ENCODE results near the gene GAN. TPM values are rescaled to one million over a fixed set of nuclear protein-coding genes. Genes with fewer than 3 reads are reported as not detected.

Gene GAN
- total and polyA plus RNA-seq, 9 of the 15 experiments (the other 6 are each of a cell fraction or from before 2014, with no cell fraction given), result 0.83 to 15.1 (median 5.2) TPM

- TF ChIP-seq, protein P1, sequence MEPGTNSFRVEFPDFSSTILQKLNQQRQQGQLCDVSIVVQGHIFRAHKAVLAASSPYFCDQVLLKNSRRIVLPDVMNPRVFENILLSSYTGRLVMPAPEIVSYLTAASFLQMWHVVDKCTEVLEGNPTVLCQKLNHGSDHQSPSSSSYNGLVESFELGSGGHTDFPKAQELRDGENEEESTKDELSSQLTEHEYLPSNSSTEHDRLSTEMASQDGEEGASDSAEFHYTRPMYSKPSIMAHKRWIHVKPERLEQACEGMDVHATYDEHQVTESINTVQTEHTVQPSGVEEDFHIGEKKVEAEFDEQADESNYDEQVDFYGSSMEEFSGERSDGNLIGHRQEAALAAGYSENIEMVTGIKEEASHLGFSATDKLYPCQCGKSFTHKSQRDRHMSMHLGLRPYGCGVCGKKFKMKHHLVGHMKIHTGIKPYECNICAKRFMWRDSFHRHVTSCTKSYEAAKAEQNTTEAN (CRISPR knock-in tag; IDR thresholded peaks at IDR 0.05), result no peak
- TF ChIP-seq ZNF263 (CRISPR knock-in tag; IDR thresholded peaks at IDR 0.05; ENCODE audit: borderline replicate concordance), result no peak
- no peak for TF ChIP-seq PHF20 (IDR thresholded peaks at IDR 0.05; ENCODE audit: partially characterized antibody)
- TF ChIP-seq, protein P2, sequence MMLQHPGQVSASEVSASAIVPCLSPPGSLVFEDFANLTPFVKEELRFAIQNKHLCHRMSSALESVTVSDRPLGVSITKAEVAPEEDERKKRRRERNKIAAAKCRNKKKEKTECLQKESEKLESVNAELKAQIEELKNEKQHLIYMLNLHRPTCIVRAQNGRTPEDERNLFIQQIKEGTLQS (IDR thresholded peaks at IDR 0.05), result no peak
- TF ChIP-seq, protein P2 (CRISPR knock-in tag; conservative IDR thresholded peaks at IDR 0.05), result no peak
- no peak for TF ChIP-seq HDAC3 (IDR thresholded peaks at IDR 0.05; ENCODE audit: borderline replicate concordance, partially characterized antibody)
- TF ChIP-seq, protein P3, sequence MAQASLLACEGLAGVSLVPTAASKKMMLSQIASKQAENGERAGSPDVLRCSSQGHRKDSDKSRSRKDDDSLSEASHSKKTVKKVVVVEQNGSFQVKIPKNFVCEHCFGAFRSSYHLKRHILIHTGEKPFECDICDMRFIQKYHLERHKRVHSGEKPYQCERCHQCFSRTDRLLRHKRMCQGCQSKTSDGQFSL (CRISPR knock-in tag; IDR thresholded peaks at IDR 0.05), result no peak
- TF ChIP-seq, protein P3 (tag; IDR thresholded peaks at IDR 0.05), result no peak
These were observed 101.0 kb downstream of the GAN start (continued) for GRCh38 chr16:81415751-81416150.
